Daoy (cell line): ENCODE measurements around the gene AOC3. TPM values are rescaled to one million over a fixed set of nuclear protein-coding genes. Genes with fewer than 3 reads are reported as not detected.
"Not testable (repeated sequence)": the region's sequence is repeated elsewhere in the genome, so short reads cannot be mapped to it uniquely, and the experiment has no call there.

ENCODE experiments used
- DNase-seq: peaks from one replicate; pipeline ENCODE4 v3.0.0-alpha.2; 2015; ENCODE audit warnings: low read depth
- total RNA-seq: library from RNA; depleted of rRNA; stranded (reverse); fragments of >200 nt; shearing (Covaris generic); gene quantifications from 2 replicates; pipeline ENCODE4 v1.2.3, GENCODE V29; 2014

Gene AOC3
- total RNA-seq, 1 experiment from 2014 or later, result 0.11 TPM

DNA sequence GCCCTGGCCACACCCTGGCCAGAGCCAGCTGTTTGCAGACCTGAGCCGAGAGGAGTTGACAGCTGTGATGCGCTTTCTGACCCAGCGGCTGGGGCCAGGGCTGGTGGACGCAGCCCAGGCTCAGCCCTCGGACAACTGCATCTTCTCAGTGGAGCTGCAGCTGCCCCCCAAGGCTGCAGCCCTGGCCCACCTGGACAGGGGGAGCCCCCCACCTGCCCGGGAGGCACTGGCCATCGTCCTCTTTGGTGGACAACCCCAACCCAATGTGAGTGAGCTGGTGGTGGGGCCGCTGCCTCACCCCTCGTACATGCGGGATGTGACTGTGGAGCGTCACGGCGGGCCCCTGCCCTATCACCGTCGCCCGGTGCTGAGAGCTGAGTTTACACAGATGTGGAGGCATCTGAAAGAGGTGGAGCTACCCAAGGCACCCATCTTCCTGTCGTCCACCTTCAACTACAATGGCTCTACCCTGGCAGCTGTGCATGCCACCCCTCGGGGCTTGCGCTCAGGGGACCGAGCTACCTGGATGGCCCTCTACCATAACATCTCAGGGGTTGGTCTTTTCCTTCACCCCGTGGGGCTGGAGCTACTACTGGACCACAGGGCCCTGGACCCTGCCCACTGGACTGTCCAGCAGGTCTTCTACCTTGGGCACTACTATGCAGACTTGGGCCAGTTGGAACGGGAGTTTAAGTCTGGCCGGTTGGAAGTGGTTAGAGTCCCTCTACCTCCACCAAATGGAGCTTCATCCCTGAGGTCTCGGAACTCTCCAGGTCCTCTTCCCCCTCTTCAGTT lies 6.0 kb upstream of the AOC3 start:
- DNase-seq, result no peak

GRCh38 chr17:42845556-42845917 lies 5.5 kb upstream of the AOC3 start:
- no peak for DNase-seq

DNA sequence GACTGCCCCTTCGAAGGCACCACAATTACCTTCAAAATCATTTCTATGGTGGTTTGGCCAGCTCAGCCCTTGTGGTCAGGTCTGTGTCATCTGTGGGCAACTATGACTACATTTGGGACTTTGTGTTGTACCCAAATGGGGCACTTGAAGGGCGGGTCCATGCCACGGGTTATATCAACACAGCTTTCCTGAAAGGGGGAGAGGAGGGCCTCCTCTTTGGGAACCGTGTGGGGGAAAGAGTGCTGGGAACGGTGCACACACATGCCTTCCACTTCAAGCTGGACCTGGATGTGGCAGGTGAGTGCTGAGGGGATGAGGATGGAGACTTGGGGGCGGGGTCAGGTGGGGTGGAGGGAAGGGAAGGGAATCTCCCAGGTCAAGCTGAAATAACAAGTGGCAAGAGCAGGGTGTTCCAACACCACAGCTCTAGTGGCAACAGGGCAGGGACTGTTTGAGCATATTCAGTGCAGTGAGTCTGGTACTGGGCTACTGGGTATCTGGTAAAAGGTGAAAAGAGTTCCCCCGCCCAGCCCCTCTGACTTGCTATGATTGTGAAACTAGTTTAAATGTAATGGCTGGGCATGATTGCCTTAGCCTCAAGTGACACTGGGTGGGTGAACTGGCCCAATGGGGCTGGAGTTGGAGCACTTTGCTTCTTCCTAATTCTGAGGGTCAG lies 4.9 kb upstream of the AOC3 start:
- DNase-seq, result peak; percentile 60

GRCh38 chr17:42846594-42847280 lies 4.3 kb upstream of the AOC3 start:
- no peak for DNase-seq

DNA sequence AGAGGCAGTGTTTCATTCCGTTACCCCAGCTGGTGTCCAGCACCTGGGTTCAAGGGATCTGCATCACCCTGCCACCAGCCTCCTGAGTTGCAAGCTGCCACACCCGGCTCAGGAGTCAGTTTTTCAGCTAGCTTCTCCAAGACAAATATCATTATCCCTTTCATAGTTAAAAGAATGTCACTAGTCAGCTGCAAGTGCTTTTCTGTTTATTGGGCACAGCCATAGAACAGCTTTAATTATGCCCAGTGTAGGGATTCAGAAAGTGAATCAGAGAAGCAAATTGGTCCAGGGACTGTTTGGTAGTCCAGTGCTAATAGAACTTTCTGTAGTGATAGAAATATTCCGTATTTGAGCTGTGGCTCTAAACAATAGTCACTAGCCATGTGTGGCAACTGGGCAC lies 2.9 kb upstream of the AOC3 start:
- no peak for DNase-seq

- DNase-seq, result no peak
These were observed 2.0 kb upstream of the AOC3 start for GRCh38 chr17:42849031-42849430.

- no peak for DNase-seq
These were observed 1.4 kb upstream of the AOC3 start for GRCh38 chr17:42849451-42850181.

DNA sequence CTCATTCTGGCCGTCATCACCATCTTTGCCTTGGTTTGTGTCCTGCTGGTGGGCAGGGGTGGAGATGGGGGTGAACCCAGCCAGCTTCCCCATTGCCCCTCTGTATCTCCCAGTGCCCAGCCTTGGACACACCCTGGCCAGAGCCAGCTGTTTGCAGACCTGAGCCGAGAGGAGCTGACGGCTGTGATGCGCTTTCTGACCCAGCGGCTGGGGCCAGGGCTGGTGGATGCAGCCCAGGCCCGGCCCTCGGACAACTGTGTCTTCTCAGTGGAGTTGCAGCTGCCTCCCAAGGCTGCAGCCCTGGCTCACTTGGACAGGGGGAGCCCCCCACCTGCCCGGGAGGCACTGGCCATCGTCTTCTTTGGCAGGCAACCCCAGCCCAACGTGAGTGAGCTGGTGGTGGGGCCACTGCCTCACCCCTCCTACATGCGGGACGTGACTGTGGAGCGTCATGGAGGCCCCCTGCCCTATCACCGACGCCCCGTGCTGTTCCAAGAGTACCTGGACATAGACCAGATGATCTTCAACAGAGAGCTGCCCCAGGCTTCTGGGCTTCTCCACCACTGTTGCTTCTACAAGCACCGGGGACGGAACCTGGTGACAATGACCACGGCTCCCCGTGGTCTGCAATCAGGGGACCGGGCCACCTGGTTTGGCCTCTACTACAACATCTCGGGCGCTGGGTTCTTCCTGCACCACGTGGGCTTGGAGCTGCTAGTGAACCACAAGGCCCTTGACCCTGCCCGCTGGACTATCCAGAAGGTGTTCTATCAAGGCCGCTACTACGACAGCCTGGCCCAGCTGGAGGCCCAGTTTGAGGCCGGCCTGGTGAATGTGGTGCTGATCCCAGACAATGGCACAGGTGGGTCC lies 607 bp downstream of the AOC3 start:
- DNase-seq, result not testable (repeated sequence)

- no peak for DNase-seq
These were observed 1.4 kb downstream of the AOC3 start for GRCh38 chr17:42852351-42852750.

GRCh38 chr17:42853004-42853403 lies 2.0 kb downstream of the AOC3 start:
- DNase-seq, result no peak

GRCh38 chr17:42853597-42853967 lies 2.6 kb downstream of the AOC3 start:
- DNase-seq, result no peak

GRCh38 chr17:42853968-42854790 lies 3.2 kb downstream of the AOC3 start:
- no peak for DNase-seq

DNA sequence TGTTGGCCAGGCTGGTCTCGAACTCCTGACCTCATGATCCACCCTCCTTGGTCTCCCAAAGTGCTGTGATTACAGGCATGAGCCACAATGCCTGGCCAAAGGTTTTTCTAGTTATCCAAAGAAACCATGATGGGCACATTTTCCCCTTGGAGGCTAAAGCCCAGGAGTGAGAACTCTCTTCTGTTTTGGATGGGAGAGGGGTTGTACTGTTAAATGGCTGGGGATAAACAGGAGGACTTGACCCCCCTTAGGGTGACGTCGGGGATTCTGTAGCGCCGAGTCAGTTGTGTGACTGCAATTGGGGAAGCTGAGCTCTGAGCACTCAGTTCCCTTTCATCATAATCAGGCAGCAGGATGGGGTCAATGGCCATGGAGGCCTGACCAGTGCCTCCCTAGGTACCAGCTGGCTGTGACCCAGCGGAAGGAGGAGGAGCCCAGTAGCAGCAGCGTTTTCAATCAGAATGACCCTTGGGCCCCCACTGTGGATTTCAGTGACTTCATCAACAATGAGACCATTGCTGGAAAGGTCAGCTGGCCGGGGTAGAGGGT lies 4.1 kb downstream of the AOC3 start:
- DNase-seq, result no peak

DNA sequence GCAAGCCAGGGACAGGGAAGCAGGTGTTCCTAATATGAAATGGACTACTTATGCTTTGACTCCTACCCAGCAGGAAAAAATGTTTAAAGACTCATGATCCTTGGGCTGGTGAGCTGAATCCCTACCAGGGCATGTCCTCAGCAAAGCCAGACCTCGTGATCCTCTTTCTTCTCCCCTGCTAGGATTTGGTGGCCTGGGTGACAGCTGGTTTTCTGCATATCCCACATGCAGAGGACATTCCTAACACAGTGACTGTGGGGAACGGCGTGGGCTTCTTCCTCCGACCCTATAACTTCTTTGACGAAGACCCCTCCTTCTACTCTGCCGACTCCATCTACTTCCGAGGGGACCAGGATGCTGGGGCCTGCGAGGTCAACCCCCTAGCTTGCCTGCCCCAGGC lies 5.1 kb downstream of the AOC3 start:
- DNase-seq, result not testable (repeated sequence)

GRCh38 chr17:42856516-42856915 lies 5.5 kb downstream of the AOC3 start:
- DNase-seq, result not testable (repeated sequence)

GRCh38 chr17:42857389-42857788 lies 6.4 kb downstream of the AOC3 start:
- no peak for DNase-seq

DNA sequence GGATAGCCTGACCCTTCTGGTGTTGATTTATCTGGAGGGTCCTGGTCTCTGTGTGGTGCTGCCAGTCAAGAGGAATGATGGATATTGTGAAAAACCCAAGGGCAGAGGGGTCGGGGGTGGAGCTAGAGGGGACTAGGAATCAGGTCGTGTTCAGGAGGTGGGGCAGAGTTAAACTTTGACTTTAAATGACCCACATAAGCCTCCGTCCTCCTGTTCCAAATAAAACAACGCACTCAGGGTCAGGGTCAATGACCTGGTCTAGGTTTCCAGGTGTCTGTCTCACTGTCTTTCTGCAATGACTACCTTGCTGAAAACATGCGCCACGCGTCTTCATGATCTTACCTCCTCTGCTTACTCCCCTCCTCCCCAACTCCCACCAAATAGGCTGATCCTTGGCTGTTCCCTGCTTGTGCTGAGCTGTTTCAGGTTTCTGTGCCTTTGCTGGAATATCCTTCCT lies 14.7 kb downstream of the AOC3 start:
- DNase-seq, result no peak

DNA sequence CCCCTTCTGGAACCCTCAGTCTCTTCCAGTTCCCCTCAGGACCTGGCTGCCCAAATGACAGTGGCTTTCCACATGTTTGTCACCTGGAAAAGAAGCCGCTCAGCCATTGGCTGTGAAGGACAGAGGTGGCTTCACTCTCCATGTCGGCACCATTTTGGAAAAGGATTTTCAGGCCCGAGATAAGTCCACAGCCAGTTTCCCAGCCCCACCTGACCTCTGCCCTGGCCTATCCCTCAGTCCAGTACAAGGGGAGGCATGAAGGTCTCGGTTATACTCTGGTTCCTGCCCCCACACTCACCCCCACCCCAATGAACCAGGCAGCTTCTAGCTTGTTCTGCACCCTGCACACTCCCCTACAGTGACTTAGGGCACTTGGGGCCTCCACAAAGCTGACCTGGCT lies 15.2 kb downstream of the AOC3 start:
- no peak for DNase-seq

- DNase-seq, result no peak
These were observed 15.9 kb downstream of the AOC3 start for GRCh38 chr17:42866631-42867575.
